SK-N-MC (cell line): Measurements from ENCODE around the gene GSK3B.

Source experiments
- DNase-seq: peaks from one replicate; pipeline ENCODE4 v3.0.0-alpha.2; 2011; ENCODE audit warnings: low read depth, low spot score
- H3K27ac ChIP-seq: fragments of 200-600 bp; sonication (generic); 2 replicates; pipeline ENCODE4 v1.5.1; 2016; ENCODE audit warnings: mixed run types
- H3K36me3 ChIP-seq: fragments of 200-600 bp; sonication (generic); 2 replicates; pipeline ENCODE4 v1.6.1; 2017; ENCODE audit warnings: antibody characterized with exemption, low read length, mixed read lengths; ENCODE audit not compliant: insufficient read depth
- H3K4me3 ChIP-seq: fragments of 200-600 bp; sonication (generic); 2 replicates; pipeline ENCODE4 v1.5.1; 2016
- H3K9ac ChIP-seq: fragments of 200-600 bp; sonication (generic); 2 replicates; pipeline ENCODE4 v1.8.0; 2017; ENCODE audit warnings: mixed run types, mixed read lengths; ENCODE audit not compliant: insufficient read length
- H3K9me3 ChIP-seq: fragments of 200-600 bp; sonication (generic); 2 replicates; pipeline ENCODE4 v1.6.1; 2017; ENCODE audit warnings: low read depth, mild to moderate bottlenecking, antibody characterized with exemption, low read length, moderate library complexity, mixed read lengths
- EZH2 ChIP-seq: fragments of 200-600 bp; sonication (generic); IDR thresholded peaks from one replicate; pipeline ENCODE4 v1.6.1; 2017; ENCODE audit warnings: antibody characterized with exemption
- FOXP2 ChIP-seq: optimal IDR thresholded peaks from 2 replicates; pipeline ENCODE3; 2011; ENCODE audit warnings: mild to moderate bottlenecking, moderate library complexity; ENCODE audit not compliant: insufficient read depth; ENCODE audit errors: extremely low read length, control extremely low read depth
- POLR2AphosphoS5 ChIP-seq: IDR thresholded peaks from 2 replicates; pipeline ENCODE4 v1.6.1; 2012; ENCODE audit warnings: mild to moderate bottlenecking, low read depth, low read length, borderline replicate concordance

The GSK3B gene

GRCh38 chr3:119779731-119780383 lies 314.4 kb downstream of the GSK3B start:
- H3K9me3 ChIP-seq = no peaks in the 10 kb centered on the region
- no peaks in the 10 kb centered on the region for H3K36me3 ChIP-seq
- no peak for TF ChIP-seq EZH2
- TF ChIP-seq POLR2AphosphoS5 = no peak
- no peak for TF ChIP-seq FOXP2
- no peak overlapping the region for H3K4me3 ChIP-seq
- no peak overlapping the region for H3K9ac ChIP-seq
- DNase-seq = no peak
- H3K27ac ChIP-seq = no peak overlapping the region

GRCh38 chr3:119778811-119779210 lies 315.4 kb downstream of the GSK3B start:
- Histone ChIP-seq H3K9me3 (no peaks in the 10 kb centered on the region), H3K9ac (no peak overlapping the region), H3K4me3 (no peak overlapping the region), H3K36me3 (no peaks in the 10 kb centered on the region), H3K27ac (no peak overlapping the region)
- no peak for DNase-seq
- TF ChIP-seq FOXP2 = no peak
- TF ChIP-seq EZH2 = no peak
- no peak for TF ChIP-seq POLR2AphosphoS5

GRCh38 chr3:119778176-119778575 lies 316.1 kb downstream of the GSK3B start:
- Histone ChIP-seq H3K9ac (no peak overlapping the region), H3K36me3 (no peaks in the 10 kb centered on the region), H3K9me3 (no peaks in the 10 kb centered on the region), H3K27ac (no peak overlapping the region), H3K4me3 (no peak overlapping the region)
- TF ChIP-seq EZH2 (no peak), POLR2AphosphoS5 (no peak), FOXP2 (no peak)
- no peak for DNase-seq

GRCh38 chr3:119776304-119776703 lies 317.9 kb downstream of the GSK3B start:
- TF ChIP-seq FOXP2 (no peak), EZH2 (no peak)
- no peaks in the 10 kb centered on the region for H3K36me3 ChIP-seq
- DNase-seq = no peak
- H3K9me3 ChIP-seq = no peaks in the 10 kb centered on the region
- H3K4me3 ChIP-seq = no peak overlapping the region
- H3K27ac ChIP-seq = no peak overlapping the region
- H3K9ac ChIP-seq = no peak overlapping the region

- H3K27ac ChIP-seq = no peak overlapping the region
- no peak for DNase-seq
- no peaks in the 10 kb centered on the region for H3K36me3 ChIP-seq
- TF ChIP-seq FOXP2 = no peak
- TF ChIP-seq POLR2AphosphoS5 = no peak
- no peak for TF ChIP-seq EZH2
- H3K9me3 ChIP-seq = no peaks in the 10 kb centered on the region
- no peak overlapping the region for H3K9ac ChIP-seq
- H3K4me3 ChIP-seq = no peak overlapping the region
These were observed 319.8 kb downstream of the GSK3B start for GRCh38 chr3:119774444-119774843.
